Measurements from ENCODE around the gene TMEM106C. TPM values are rescaled to one million over a fixed set of nuclear protein-coding genes. Genes with fewer than 3 reads are reported as not detected.

The TMEM106C gene
- total and polyA plus RNA-seq, 9 of the 15 experiments (the other 6 are each of a cell fraction or from before 2014, with no cell fraction given) = 37.6 to 183 (median 57.2) TPM

GRCh38 chr12:47949441-47950341 is 13.7 kb upstream of the TMEM106C start (continued):
- no peak for TF ChIP-seq E2F8 (IDR thresholded peaks at IDR 0.05; ENCODE audit: low read depth, partially characterized antibody)
- TF ChIP-seq NR3C1 (CRISPR knock-in tag; IDR thresholded peaks at IDR 0.05) = no peak
- no peak for TF ChIP-seq EP400 (IDR thresholded peaks at IDR 0.05)
- TF ChIP-seq KLF16 (IDR thresholded peaks at IDR 0.05) = peak; percentile 57; the same call in 1 of the 2 replicates
- TF ChIP-seq TSHZ1 (CRISPR knock-in tag; IDR thresholded peaks at IDR 0.05) = no peak
- TF ChIP-seq NELFE (IDR thresholded peaks at IDR 0.05; ENCODE audit: insufficient read depth, insufficient read length) = no peak
- no peak for TF ChIP-seq FOXM1 (IDR thresholded peaks at IDR 0.05; ENCODE audit: low read depth)
- TF ChIP-seq FOXM1 (CRISPR knock-in tag; IDR thresholded peaks at IDR 0.05; ENCODE audit: low read depth) = no peak
- TF ChIP-seq MGA (IDR thresholded peaks at IDR 0.05) = no peak
